ENCODE data around the gene BICD1. TPM values are rescaled to one million over a fixed set of nuclear protein-coding genes. Genes with fewer than 3 reads are reported as not detected.
A peak's percentile ranks its signal among the peaks of the same experiment; 100 is the strongest.

Gene BICD1
- total RNA-seq, 1 donor from 2014 or later, result 561 TPM

DNA sequence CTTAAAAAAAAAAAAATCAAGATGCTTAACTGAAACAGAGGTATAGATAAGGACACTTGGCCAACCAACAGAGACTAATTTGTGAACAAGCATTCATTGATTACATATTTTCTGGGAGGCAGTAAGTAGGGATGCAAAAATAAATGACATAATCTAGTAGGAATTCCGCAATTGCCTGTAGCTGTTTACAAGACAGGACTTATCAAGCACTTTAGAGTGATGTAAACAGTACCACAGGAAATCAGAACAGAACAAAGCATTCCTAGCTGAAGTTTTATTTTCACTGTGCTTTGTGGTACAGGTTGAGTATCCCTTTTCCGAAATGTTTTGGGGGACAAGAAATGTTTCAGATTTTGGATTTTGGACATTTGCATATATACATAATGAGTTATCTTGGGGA is 224.5 kb downstream of the BICD1 start:
- peak overlapping the region; percentile 8 for H3K27ac Mint-ChIP-seq (ENCODE audit: unreplicated experiment)
- H3K36me3 Mint-ChIP-seq (ENCODE audit: unreplicated experiment), result peaks cover 19% of the 10 kb centered on the region
- H3K4me3 Mint-ChIP-seq (ENCODE audit: unreplicated experiment), result no peak overlapping the region
- TF ChIP-seq, protein P1, sequence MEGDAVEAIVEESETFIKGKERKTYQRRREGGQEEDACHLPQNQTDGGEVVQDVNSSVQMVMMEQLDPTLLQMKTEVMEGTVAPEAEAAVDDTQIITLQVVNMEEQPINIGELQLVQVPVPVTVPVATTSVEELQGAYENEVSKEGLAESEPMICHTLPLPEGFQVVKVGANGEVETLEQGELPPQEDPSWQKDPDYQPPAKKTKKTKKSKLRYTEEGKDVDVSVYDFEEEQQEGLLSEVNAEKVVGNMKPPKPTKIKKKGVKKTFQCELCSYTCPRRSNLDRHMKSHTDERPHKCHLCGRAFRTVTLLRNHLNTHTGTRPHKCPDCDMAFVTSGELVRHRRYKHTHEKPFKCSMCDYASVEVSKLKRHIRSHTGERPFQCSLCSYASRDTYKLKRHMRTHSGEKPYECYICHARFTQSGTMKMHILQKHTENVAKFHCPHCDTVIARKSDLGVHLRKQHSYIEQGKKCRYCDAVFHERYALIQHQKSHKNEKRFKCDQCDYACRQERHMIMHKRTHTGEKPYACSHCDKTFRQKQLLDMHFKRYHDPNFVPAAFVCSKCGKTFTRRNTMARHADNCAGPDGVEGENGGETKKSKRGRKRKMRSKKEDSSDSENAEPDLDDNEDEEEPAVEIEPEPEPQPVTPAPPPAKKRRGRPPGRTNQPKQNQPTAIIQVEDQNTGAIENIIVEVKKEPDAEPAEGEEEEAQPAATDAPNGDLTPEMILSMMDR (IDR thresholded peaks at IDR 0.05; ENCODE audit: partially characterized antibody, unreplicated experiment), result no peak
- H3K4me1 Mint-ChIP-seq (ENCODE audit: low read depth, unreplicated experiment), result peaks cover 39% of the 10 kb centered on the region
- DNase-seq, result no peak
- H3K27me3 Mint-ChIP-seq (ENCODE audit: unreplicated experiment), result peaks cover 14% of the 10 kb centered on the region
- peaks cover 27% of the 10 kb centered on the region for H3K9me3 Mint-ChIP-seq (ENCODE audit: unreplicated experiment)

GRCh38 chr12:32332446-32332845 is 225.8 kb downstream of the BICD1 start:
- H3K27me3 Mint-ChIP-seq (ENCODE audit: unreplicated experiment), result peaks cover 13% of the 10 kb centered on the region
- no peak overlapping the region for H3K4me3 Mint-ChIP-seq (ENCODE audit: unreplicated experiment)
- TF ChIP-seq, protein P1 (IDR thresholded peaks at IDR 0.05; ENCODE audit: partially characterized antibody, unreplicated experiment), result no peak
- H3K4me1 Mint-ChIP-seq (ENCODE audit: low read depth, unreplicated experiment), result peaks cover 39% of the 10 kb centered on the region
- DNase-seq, result no peak
- H3K36me3 Mint-ChIP-seq (ENCODE audit: unreplicated experiment), result peaks cover 14% of the 10 kb centered on the region
- H3K27ac Mint-ChIP-seq (ENCODE audit: unreplicated experiment), result peak overlapping the region; percentile 83
- peaks cover 27% of the 10 kb centered on the region for H3K9me3 Mint-ChIP-seq (ENCODE audit: unreplicated experiment)

GRCh38 chr12:32334371-32334777 is 227.7 kb downstream of the BICD1 start:
- TF ChIP-seq, protein P1 (IDR thresholded peaks at IDR 0.05; ENCODE audit: partially characterized antibody, unreplicated experiment), result no peak
- DNase-seq, result no peak
- Mint-ChIP-seq H3K4me1 (ENCODE audit: low read depth, unreplicated experiment) (peaks cover 26% of the 10 kb centered on the region), H3K4me3 (ENCODE audit: unreplicated experiment) (no peak overlapping the region), H3K36me3 (ENCODE audit: unreplicated experiment) (no peaks in the 10 kb centered on the region), H3K27ac (ENCODE audit: unreplicated experiment) (peak overlapping the region; percentile 38), H3K27me3 (ENCODE audit: unreplicated experiment) (peaks cover 8% of the 10 kb centered on the region), H3K9me3 (ENCODE audit: unreplicated experiment) (peaks cover 15% of the 10 kb centered on the region)

GRCh38 chr12:32336261-32336660 is 229.6 kb downstream of the BICD1 start:
- peaks cover 16% of the 10 kb centered on the region for H3K4me1 Mint-ChIP-seq (ENCODE audit: low read depth, unreplicated experiment)
- TF ChIP-seq, protein P1 (IDR thresholded peaks at IDR 0.05; ENCODE audit: partially characterized antibody, unreplicated experiment), result no peak
- peaks cover 12% of the 10 kb centered on the region for H3K9me3 Mint-ChIP-seq (ENCODE audit: unreplicated experiment)
- peaks cover 5% of the 10 kb centered on the region for H3K27me3 Mint-ChIP-seq (ENCODE audit: unreplicated experiment)
- no peaks in the 10 kb centered on the region for H3K36me3 Mint-ChIP-seq (ENCODE audit: unreplicated experiment)
- H3K4me3 Mint-ChIP-seq (ENCODE audit: unreplicated experiment), result no peak overlapping the region
- no peak for DNase-seq
- no peak overlapping the region for H3K27ac Mint-ChIP-seq (ENCODE audit: unreplicated experiment)

GRCh38 chr12:32343496-32343895 is 236.8 kb downstream of the BICD1 start:
- Mint-ChIP-seq H3K27me3 (ENCODE audit: unreplicated experiment) (peaks cover 9% of the 10 kb centered on the region), H3K4me3 (ENCODE audit: unreplicated experiment) (no peak overlapping the region), H3K9me3 (ENCODE audit: unreplicated experiment) (peaks cover 7% of the 10 kb centered on the region), H3K4me1 (ENCODE audit: low read depth, unreplicated experiment) (peaks cover 6% of the 10 kb centered on the region), H3K27ac (ENCODE audit: unreplicated experiment) (peak overlapping the region; percentile 41), H3K36me3 (ENCODE audit: unreplicated experiment) (peaks cover 10% of the 10 kb centered on the region)
- TF ChIP-seq, protein P1 (IDR thresholded peaks at IDR 0.05; ENCODE audit: partially characterized antibody, unreplicated experiment), result no peak
- DNase-seq, result no peak

Data from glutamatergic neuron (in vitro differentiated cells).